Stimulated activated CD4-positive, alpha-beta T cell treated with anti-CD3 and anti-CD28 coated beads, Interleukin-2, amount 100 ng/mL, for 4 hours (primary cell): ENCODE measurements around the gene PCDHGA1.

ENCODE experiments used
- DNase-seq: peaks from one replicate; pipeline ENCODE4 v3.0.0-alpha.2; 2020; ENCODE audit warnings: low read depth

The PCDHGA1 gene

DNA sequence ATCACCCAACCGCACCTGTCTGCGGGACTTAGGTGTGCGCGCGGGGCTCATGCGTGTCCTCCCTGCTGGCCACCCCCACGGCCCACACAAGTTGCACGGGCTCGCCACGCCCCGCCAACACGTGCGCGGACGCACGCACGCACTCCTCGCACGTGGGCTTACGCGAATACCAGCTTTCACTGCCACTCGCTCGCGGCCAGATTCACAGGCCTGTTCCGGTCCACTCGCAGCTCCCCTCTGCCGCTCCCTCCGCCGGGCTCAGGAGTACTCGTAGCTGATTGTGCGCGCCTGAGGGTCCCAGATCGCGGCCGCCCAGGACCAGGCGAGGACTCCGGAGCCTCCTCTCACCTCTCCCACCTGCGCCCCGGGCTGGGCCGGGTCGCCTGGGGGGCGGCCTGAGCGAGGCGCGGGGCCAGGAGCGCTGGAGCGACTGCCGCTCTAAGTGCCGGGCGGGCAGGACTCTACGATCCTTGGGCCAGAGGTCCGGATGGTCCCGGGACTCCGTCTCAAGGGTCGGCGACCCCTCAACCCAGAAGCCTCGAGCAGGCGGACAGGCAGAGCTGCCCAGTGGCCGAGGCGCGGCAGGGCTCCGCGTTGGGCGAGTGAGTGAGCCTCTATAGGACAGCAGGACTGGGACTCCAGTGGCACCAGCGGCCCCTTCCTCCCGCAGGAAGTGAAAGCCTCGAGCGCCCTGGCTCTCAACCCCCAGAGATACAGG, 162.0 kb downstream of the PCDHGA1 start:
- DNase-seq = peak; percentile 41

GRCh38 chr5:141493500-141494422, 163.4 kb downstream of the PCDHGA1 start:
- no peak for DNase-seq

GRCh38 chr5:141494761-141495452, 164.6 kb downstream of the PCDHGA1 start:
- DNase-seq = no peak

GRCh38 chr5:141495453-141495811, 165.1 kb downstream of the PCDHGA1 start:
- DNase-seq = no peak

- DNase-seq = no peak
Observed at GRCh38 chr5:141496038-141496437, 165.7 kb downstream of the PCDHGA1 start.

DNA sequence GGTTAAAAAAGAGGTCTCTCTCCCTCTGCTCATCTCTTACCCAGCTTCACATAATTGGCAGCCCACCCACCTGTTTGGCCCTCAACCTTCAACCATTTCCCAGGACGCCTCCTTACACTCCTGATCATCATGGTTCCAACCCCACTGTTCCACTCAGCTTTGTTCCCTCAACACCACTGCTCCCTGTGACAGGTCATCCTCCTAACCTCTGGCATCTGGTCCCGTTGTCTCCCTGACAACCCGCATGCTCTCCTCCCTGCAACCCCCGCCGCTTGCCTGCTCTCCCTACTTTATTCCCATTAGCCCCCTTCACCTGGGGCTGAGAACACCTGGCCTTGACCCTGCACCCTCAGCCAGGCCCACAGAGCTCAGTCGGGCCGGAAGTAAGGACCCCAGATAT, 171.4 kb downstream of the PCDHGA1 start:
- DNase-seq = no peak

DNA sequence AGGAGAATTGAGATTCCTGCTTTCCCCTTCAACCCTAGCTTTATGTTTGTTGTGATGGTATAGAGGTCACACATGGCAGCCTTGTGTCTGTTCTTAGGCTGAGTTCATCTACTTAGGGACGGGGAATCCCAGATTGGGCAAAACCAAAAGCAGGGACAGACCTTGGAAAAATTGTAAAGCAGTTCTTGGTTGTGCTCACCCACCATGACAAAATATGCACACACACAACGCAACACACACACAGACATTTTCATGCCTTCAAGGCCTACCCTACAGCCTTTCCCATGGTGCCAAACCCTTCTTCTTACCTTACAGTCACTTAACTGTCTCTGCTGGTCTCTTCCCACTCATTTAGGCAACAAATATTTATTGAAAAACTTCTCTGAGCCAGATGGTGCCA, 173.4 kb downstream of the PCDHGA1 start:
- DNase-seq = no peak

DNA sequence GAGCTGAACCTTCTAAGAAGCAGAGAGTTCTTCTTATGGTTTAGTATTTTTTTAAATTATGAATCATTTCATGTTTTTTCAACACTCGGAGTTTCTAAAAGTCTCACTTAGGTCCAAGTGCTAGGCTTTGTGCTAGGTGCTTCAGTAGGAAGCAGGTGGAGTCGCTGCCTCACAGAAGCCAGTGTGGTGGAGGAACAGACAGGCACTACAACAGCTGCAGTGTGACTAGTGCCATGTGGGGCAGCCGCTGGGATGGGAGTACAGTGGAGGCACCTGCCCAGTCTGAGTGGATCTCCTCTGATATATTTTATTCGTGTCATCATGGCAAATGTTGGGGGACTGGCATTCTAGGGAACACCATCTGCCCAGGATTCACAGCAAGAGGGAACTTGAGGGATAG, 173.9 kb downstream of the PCDHGA1 start:
- no peak for DNase-seq

DNA sequence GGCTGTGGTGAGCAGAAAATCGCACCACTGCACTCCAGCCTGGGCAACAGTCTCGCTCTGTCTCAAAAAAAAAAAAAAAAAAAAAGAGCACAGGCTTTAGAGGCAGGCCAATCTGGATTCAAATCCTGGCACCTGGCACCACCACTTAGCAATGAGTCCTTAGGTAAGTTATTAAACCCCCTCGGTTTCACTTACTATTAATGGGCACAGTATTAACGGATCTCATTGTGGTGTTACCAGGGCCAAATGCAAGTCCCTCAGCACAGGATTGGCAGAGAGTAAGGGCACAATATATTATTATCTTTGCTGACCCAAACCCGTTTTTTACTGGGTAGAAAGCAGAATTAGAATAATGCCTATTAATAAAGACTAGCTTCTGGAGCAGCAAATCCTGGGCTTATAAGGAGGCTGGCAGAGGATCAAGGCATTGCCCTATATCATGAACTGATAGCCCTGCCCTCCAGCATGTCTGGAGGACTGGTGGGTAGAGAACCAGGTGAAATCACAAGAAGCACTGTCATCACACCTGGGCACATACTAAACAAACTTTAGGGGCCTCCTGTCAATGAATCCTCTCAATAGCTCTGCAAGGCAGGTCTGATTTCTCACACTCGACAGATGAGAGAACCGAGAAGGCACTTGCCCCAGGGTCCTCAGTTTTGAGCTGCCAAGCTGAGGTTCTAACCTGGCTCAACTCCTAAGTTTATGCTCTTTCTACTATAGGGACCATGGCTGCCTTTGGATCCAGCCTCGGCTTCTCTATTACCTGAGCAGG, 176.3 kb downstream of the PCDHGA1 start:
- DNase-seq = no peak

DNA sequence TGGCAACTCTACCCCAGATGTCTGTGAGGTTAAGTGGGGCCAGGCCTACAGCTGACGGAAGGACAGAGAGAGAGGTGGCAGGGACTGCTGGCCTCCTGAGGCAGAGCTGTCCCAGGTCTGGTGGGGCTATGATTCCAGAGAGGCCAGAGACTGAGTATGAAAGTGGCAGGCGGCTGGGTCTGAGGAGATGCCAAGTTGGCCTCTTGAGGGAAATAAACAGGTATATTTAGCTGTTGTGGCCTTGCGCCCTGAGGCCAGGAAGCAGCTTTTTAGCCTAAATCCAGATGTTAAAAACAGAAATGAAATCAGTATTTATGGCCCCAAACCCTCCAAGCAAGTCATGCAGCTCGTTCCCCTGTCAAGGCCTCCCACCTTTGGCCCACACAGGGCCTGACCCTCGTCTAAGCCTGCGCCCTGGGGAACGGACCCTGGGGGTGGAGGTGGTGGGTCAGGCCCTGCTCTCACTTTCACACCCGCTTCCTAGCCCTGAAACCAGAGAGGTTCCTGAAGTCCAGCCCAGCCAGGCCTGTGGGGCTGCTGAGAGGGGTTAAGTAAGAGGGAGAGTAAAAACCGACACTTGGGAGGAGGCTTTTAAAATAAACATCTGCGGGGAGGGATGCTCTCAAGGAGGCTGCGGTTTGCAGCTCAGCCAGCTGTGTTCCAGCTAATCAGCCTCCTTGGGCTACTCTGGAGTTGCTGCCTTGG, 177.2 kb downstream of the PCDHGA1 start:
- DNase-seq = no peak

GRCh38 chr5:141508440-141508797, 178.1 kb downstream of the PCDHGA1 start:
- no peak for DNase-seq

GRCh38 chr5:141508798-141509611, 178.7 kb downstream of the PCDHGA1 start:
- no peak for DNase-seq

DNA sequence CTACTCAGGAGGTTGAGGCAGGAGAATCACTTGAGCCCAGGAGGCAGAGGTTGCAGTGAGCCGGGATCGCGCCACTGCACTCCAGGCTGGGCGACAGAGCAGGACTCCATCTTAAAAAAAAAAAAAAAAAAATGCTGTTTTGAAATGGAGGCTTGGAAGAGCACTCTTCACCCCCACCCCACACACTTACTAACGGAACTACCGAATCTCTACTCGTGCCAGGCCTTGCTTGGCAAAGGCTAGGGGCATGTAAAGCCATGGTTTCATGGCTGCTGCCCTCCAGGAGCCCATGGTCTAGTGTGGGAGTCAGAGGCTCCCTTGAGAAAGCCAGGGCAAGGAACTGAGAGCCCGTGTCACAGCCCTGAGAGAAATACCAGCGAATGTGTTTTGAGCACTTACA, 179.8 kb downstream of the PCDHGA1 start:
- no peak for DNase-seq

DNA sequence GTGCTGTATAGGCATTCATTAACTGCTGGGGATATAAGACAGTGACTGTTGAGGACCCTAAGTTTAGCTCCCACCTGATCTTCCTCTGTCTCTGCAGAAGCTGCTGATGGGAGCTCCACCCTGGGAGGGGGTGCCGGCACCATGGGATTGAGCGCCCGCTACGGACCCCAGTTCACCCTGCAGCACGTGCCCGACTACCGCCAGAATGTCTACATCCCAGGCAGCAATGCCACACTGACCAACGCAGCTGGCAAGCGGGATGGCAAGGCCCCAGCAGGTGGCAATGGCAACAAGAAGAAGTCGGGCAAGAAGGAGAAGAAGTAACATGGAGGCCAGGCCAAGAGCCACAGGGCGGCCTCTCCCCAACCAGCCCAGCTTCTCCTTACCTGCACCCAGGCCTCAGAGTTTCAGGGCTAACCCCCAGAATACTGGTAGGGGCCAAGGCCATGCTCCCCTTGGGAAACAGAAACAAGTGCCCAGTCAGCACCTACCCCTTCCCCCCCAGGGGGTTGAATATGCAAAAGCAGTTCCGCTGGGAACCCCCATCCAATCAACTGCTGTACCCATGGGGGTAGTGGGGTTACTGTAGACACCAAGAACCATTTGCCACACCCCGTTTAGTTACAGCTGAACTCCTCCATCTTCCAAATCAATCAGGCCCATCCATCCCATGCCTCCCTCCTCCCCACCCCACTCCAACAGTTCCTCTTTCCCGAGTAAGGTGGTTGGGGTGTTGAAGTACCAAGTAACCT, 180.7 kb downstream of the PCDHGA1 start:
- DNase-seq = no peak

- DNase-seq = no peak
Observed at GRCh38 chr5:141511771-141512325, 181.5 kb downstream of the PCDHGA1 start.

DNA sequence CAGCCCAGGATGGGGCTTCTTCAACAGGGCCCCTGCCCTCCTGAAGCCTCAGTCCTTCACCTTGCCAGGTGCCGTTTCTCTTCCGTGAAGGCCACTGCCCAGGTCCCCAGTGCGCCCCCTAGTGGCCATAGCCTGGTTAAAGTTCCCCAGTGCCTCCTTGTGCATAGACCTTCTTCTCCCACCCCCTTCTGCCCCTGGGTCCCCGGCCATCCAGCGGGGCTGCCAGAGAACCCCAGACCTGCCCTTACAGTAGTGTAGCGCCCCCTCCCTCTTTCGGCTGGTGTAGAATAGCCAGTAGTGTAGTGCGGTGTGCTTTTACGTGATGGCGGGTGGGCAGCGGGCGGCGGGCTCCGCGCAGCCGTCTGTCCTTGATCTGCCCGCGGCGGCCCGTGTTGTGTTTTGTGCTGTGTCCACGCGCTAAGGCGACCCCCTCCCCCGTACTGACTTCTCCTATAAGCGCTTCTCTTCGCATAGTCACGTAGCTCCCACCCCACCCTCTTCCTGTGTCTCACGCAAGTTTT, 182.1 kb downstream of the PCDHGA1 start:
- DNase-seq = peak; percentile 74

- DNase-seq = no peak
Observed at GRCh38 chr5:141512911-141513626, 182.8 kb downstream of the PCDHGA1 start.

GRCh38 chr5:141513627-141514329, 183.5 kb downstream of the PCDHGA1 start:
- DNase-seq = peak; percentile 80
